Measurements from ENCODE around the gene DCAF12L1. TPM values are rescaled to one million over a fixed set of nuclear protein-coding genes. Genes with fewer than 3 reads are reported as not detected.

The DCAF12L1 gene
- polyA plus RNA-seq = not detected

- H3K27me3 Mint-ChIP-seq = no peaks in the 10 kb centered on the region
- no peaks in the 10 kb centered on the region for H3K36me3 Mint-ChIP-seq
Measured at GRCh38 chrX:126552313-126553022, at the start of gene DCAF12L1. Gene DCAF12L1 (minus strand): TSS chrX:126552814. CDS start chrX:126552608, 206 bp downstream.

GRCh38 chrX:126580877-126581276 is 28.3 kb upstream of the DCAF12L1 start:
- no peak overlapping the region for H3K27ac Mint-ChIP-seq
- H3K27me3 Mint-ChIP-seq = no peaks in the 10 kb centered on the region
- H3K36me3 Mint-ChIP-seq = no peaks in the 10 kb centered on the region
- no peaks in the 10 kb centered on the region for H3K4me1 Mint-ChIP-seq
- no peak overlapping the region for H3K4me3 Mint-ChIP-seq
- H3K9me3 Mint-ChIP-seq = peaks cover 2 to 6% (median 4%) of the 10 kb centered on the region in 3 donors

More at GRCh38 chrX:126552313-126553022, at the start of gene DCAF12L1:
- H3K4me3 Mint-ChIP-seq = no peak within 1 kb of the TSS
- no peak within 1 kb of the TSS for H3K27ac Mint-ChIP-seq
- no peaks in the 10 kb centered on the region for H3K4me1 Mint-ChIP-seq
- H3K9me3 Mint-ChIP-seq = peaks cover 3 to 6% (median 4%) of the 10 kb centered on the region in 3 donors

GRCh38 chrX:126575911-126576310 is 23.3 kb upstream of the DCAF12L1 start:
- Mint-ChIP-seq H3K4me3 (no peak overlapping the region), H3K36me3 (no peaks in the 10 kb centered on the region), H3K9me3 (peaks cover 0 to 2% (median 2%) of the 10 kb centered on the region in 3 donors), H3K27me3 (no peaks in the 10 kb centered on the region), H3K27ac (no peak overlapping the region), H3K4me1 (no peaks in the 10 kb centered on the region)

GRCh38 chrX:126557151-126557550 is 4.5 kb upstream of the DCAF12L1 start:
- Mint-ChIP-seq H3K9me3 (peaks cover 3 to 6% (median 4%) of the 10 kb centered on the region in 3 donors), H3K27me3 (no peaks in the 10 kb centered on the region), H3K36me3 (no peaks in the 10 kb centered on the region), H3K27ac (no peak overlapping the region), H3K4me3 (no peak overlapping the region), H3K4me1 (no peaks in the 10 kb centered on the region)

GRCh38 chrX:126551725-126552312 is 795 bp downstream of the DCAF12L1 start:
- no peaks in the 10 kb centered on the region for H3K36me3 Mint-ChIP-seq
- H3K4me3 Mint-ChIP-seq = no peak overlapping the region
- H3K27ac Mint-ChIP-seq = no peak overlapping the region
- peaks cover 3 to 6% (median 4%) of the 10 kb centered on the region in 3 donors for H3K9me3 Mint-ChIP-seq
- H3K4me1 Mint-ChIP-seq = no peaks in the 10 kb centered on the region
- H3K27me3 Mint-ChIP-seq = no peaks in the 10 kb centered on the region

- peaks cover 3 to 6% (median 4%) of the 10 kb centered on the region in 3 donors for H3K9me3 Mint-ChIP-seq
- H3K36me3 Mint-ChIP-seq = no peaks in the 10 kb centered on the region
- H3K27me3 Mint-ChIP-seq = no peaks in the 10 kb centered on the region
- H3K27ac Mint-ChIP-seq = no peak overlapping the region
- H3K4me1 Mint-ChIP-seq = no peaks in the 10 kb centered on the region
- no peak overlapping the region for H3K4me3 Mint-ChIP-seq
Measured at GRCh38 chrX:126551306-126551705, 1.3 kb downstream of the DCAF12L1 start.

- no peak overlapping the region for H3K27ac Mint-ChIP-seq
- peaks cover 3 to 6% (median 4%) of the 10 kb centered on the region in 3 donors for H3K9me3 Mint-ChIP-seq
- no peaks in the 10 kb centered on the region for H3K36me3 Mint-ChIP-seq
- H3K4me3 Mint-ChIP-seq = no peak overlapping the region
- H3K27me3 Mint-ChIP-seq = no peaks in the 10 kb centered on the region
- H3K4me1 Mint-ChIP-seq = no peaks in the 10 kb centered on the region
Measured at GRCh38 chrX:126550816-126551215, 1.8 kb downstream of the DCAF12L1 start.

GRCh38 chrX:126509923-126510322 is 42.7 kb downstream of the DCAF12L1 start:
- Mint-ChIP-seq H3K9me3 (peaks cover 6 to 13% (median 8%) of the 10 kb centered on the region in 3 donors), H3K4me1 (no peaks in the 10 kb centered on the region), H3K4me3 (no peak overlapping the region), H3K36me3 (no peaks in the 10 kb centered on the region), H3K27ac (no peak overlapping the region), H3K27me3 (no peaks in the 10 kb centered on the region)

All from IgD-negative memory B cell (primary cell).